ENCODE data around the gene MAPK8IP1.

The MAPK8IP1 gene

DNA sequence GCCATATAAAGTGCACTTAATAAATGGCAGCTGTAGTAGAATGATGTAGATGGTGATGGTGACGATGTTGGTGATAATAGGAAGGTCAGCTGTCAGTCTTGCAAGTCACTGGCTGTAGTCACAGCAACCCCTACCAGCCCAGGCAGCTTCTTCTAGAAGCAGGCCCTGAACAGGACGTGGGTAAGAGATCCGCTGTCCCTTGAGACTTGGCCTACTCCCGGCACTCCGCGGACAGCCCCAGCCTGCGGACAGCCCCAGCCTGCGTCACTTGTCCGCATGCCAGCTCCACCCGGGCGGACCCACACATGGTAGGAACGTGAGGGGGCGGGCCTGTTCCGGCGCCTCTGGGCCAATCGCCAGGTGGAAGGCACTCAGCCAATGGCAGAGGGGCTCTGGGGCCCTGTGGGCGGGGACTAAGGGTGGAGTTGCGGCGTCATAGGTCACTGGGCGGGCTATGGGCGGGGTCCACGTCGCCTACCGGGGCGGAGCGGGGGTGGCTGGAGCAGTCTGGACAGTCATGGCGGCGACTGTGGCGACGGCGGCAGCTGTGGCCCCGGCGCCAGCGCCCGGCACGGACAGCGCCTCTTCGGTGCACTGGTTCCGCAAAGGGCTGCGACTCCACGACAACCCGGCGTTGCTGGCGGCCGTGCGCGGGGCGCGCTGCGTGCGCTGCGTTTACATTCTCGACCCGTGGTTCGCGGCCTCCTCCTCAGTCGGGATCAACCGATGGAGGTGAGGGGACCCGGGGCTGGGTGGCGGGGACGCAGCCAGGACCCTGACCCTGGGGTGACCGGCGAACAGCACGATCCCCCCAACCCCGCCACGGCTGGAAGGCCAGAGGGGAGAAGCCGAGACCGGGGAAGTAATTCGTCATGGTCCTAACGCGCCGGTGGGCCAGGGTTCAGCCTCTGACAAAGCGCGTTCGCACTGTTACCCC lies 38.2 kb upstream of the MAPK8IP1 start, which contains the start of gene CRY2:
Gene CRY2 (plus strand): TSS at position 502 of the 937 bp plus-strand sequence. CDS start 16 bp downstream, at position 518.
- peak within 1 kb of the TSS; percentile 95 for H3K4me3 ChIP-seq (ENCODE audit: low read length)
- DNase-seq (ENCODE audit: low read depth), result peak; percentile 98
- TF ChIP-seq CTCF (IDR thresholded peaks at IDR 0.05; ENCODE audit: insufficient read depth, low read depth, low read length, missing control alignments), result no peak

DNA sequence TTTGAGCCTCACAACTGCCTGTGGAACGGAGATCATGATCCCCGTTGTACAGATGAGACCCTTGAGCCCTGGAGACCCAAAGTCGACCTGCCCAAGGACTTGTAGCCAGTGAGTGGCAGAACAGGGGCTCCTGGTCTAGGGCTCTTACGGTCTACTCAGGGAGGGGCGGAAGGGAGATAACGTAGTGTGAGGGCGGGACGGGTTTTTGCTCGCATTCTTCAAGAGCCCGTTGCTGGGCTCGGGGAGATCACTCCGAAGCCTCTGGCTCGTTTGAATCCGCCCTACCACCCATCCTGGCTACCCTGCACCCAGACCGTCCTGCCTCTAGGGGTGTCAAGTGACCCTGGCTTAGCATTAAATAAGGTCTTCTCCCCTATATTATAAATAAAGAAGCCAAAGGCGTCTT lies 37.5 kb upstream of the MAPK8IP1 start:
- peak; percentile 11 for TF ChIP-seq CTCF (IDR thresholded peaks at IDR 0.05; ENCODE audit: insufficient read depth, low read depth, low read length, missing control alignments)
- peak overlapping the region; percentile 95 for H3K4me3 ChIP-seq (ENCODE audit: low read length)
- DNase-seq (ENCODE audit: low read depth), result peak; percentile 74

DNA sequence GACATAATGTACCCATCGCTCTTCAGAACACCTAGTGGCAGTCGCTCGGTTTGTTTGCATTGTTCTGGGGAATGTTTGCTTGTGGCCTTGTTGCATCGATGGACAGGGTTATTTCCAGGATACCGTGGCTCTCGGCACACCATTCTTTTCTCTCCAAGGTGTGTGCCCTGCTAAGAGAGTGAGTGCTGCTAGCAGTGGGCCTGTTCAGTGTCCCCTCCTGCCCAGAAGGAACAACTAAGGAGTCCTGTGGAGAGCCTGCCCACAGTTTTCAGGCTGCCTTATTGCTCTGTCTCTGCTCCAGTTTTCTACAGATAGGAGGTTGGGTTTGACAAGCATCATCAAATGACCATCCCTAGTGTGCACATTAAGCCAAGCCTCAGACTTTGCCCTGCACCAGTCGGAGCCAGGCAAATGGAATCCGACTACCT lies 36.8 kb upstream of the MAPK8IP1 start:
- H3K4me3 ChIP-seq (ENCODE audit: low read length), result peak overlapping the region; percentile 95
- no peak for DNase-seq (ENCODE audit: low read depth)
- TF ChIP-seq CTCF (IDR thresholded peaks at IDR 0.05; ENCODE audit: insufficient read depth, low read depth, low read length, missing control alignments), result no peak

GRCh38 chr11:45850446-45850845 lies 35.0 kb upstream of the MAPK8IP1 start:
- no peak for TF ChIP-seq CTCF (IDR thresholded peaks at IDR 0.05; ENCODE audit: insufficient read depth, low read depth, low read length, missing control alignments)
- no peak for DNase-seq (ENCODE audit: low read depth)
- H3K4me3 ChIP-seq (ENCODE audit: low read length), result no peak overlapping the region

- DNase-seq (ENCODE audit: low read depth), result no peak
- no peak for TF ChIP-seq CTCF (IDR thresholded peaks at IDR 0.05; ENCODE audit: insufficient read depth, low read depth, low read length, missing control alignments)
- H3K4me3 ChIP-seq (ENCODE audit: low read length), result no peak overlapping the region
These were observed 34.2 kb upstream of the MAPK8IP1 start for GRCh38 chr11:45851228-45851627.

DNA sequence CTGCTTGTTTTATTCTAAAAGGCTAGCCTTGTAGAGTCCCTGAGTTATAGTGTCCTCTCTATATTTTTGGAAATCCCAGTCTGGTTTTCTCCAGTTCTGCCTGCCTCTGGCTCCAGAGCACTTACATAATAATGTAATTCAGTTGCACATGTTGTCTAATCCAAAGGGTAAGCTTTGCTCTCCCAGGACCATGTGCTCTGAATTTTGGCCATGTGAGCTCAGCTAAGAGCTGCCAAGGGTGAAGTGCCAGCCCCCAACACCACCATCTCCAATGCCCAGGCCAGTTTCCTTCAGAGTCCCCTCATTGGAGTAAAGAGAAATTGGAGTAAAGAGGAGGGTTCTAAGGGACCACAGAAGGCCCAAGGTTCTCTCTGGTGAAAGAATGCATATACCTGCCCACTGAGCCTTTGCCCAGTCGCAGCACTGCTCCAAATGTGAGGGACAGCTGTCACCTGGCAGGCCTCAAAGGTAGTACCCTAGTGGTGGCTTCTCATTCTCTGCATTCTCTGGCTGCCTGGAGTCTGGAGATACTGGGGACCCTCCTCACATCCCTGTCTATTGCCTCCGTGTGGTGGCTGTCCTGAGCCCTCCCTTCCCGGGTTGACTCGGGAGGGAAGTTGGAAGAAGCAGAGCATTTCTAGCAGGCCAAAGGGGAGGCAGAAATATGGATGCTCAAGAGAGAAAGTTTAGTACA lies 33.3 kb upstream of the MAPK8IP1 start:
- no peak for TF ChIP-seq CTCF (IDR thresholded peaks at IDR 0.05; ENCODE audit: insufficient read depth, low read depth, low read length, missing control alignments)
- DNase-seq (ENCODE audit: low read depth), result no peak
- no peak overlapping the region for H3K4me3 ChIP-seq (ENCODE audit: low read length)
